Measurements from ENCODE around the gene CLDN14. TPM values are rescaled to one million over a fixed set of nuclear protein-coding genes. Genes with fewer than 3 reads are reported as not detected.

The CLDN14 gene
- total and polyA plus RNA-seq, 8 donors: 0.38 to 3.3 (median 0.92) TPM

DNA sequence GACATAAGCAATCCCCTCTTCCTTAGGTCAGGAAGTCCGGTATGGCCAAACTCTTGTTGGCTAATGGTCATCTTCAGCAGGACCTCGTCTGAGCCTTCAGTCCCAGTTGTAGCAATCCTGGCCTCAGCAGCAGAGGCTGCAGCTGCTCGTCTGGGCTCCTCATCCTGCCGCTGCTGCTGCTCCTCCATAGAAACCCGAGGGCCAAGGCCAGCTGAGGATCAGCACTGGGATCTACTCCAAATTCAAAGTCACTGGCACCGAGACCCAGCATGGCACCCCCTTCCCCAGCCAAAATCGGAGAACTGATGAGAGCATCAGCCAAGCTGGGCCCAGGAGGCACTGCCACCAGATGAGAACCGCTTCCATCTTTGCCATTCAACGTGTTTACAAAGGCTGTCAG lies 6.3 kb upstream of the CLDN14 start:
- Histone ChIP-seq H3K27ac (no peak overlapping the region), H3K9me3 (no peaks in the 10 kb centered on the region), H3K4me1 (peaks cover 3 to 7% (median 4%) of the 10 kb centered on the region in 3 donors), H3K36me3 (no peaks in the 10 kb centered on the region), H3K27me3 (no peaks in the 10 kb centered on the region), H3K4me3 (no peak overlapping the region)
- DNase-seq: no peak
- no peak for ATAC-seq
- TF ChIP-seq, protein P1, sequence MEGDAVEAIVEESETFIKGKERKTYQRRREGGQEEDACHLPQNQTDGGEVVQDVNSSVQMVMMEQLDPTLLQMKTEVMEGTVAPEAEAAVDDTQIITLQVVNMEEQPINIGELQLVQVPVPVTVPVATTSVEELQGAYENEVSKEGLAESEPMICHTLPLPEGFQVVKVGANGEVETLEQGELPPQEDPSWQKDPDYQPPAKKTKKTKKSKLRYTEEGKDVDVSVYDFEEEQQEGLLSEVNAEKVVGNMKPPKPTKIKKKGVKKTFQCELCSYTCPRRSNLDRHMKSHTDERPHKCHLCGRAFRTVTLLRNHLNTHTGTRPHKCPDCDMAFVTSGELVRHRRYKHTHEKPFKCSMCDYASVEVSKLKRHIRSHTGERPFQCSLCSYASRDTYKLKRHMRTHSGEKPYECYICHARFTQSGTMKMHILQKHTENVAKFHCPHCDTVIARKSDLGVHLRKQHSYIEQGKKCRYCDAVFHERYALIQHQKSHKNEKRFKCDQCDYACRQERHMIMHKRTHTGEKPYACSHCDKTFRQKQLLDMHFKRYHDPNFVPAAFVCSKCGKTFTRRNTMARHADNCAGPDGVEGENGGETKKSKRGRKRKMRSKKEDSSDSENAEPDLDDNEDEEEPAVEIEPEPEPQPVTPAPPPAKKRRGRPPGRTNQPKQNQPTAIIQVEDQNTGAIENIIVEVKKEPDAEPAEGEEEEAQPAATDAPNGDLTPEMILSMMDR (IDR thresholded peaks at IDR 0.05): no peak
- intact Hi-C loops (cut with DNase I): no loop called here
- FAIRE-seq: no peak
- 84 to 85% methylated on average over 9 of the region's 9 CpGs for WGBS, 2 donors

- Histone ChIP-seq H3K4me3 (no peak overlapping the region), H3K27me3 (no peaks in the 10 kb centered on the region), H3K9me3 (no peaks in the 10 kb centered on the region), H3K36me3 (no peaks in the 10 kb centered on the region), H3K27ac (no peak overlapping the region), H3K4me1 (peaks cover 4 to 7% (median 7%) of the 10 kb centered on the region in 3 donors)
- TF ChIP-seq, protein P1 (IDR thresholded peaks at IDR 0.05): no peak
- FAIRE-seq (no peak), ATAC-seq (no peak), DNase-seq (no peak)
- intact Hi-C loops (cut with DNase I): no loop called here
- 85 to 86% methylated on average over 7 of the region's 7 CpGs for WGBS, 2 donors
These were observed 5.6 kb upstream of the CLDN14 start for GRCh38 chr21:36485476-36485875.

- FAIRE-seq: no peak
- Histone ChIP-seq H3K4me1 (peaks cover 13 to 20% (median 17%) of the 10 kb centered on the region in 3 donors), H3K27me3 (no peaks in the 10 kb centered on the region), H3K27ac (no peak overlapping the region), H3K9me3 (no peaks in the 10 kb centered on the region), H3K36me3 (no peaks in the 10 kb centered on the region), H3K4me3 (no peak overlapping the region)
- 94 to 98% methylated on average over 10 of the region's 10 CpGs for WGBS, 2 donors
- no peak for DNase-seq
- ATAC-seq: no peak
- TF ChIP-seq, protein P1 (IDR thresholded peaks at IDR 0.05): no peak
- intact Hi-C loops (cut with DNase I): no loop called here
These were observed 3.2 kb upstream of the CLDN14 start for GRCh38 chr21:36483095-36483494.

GRCh38 chr21:36482673-36483072 lies 2.8 kb upstream of the CLDN14 start:
- WGBS, 2 donors: 82 to 87% methylated on average over 4 of the region's 4 CpGs

DNA sequence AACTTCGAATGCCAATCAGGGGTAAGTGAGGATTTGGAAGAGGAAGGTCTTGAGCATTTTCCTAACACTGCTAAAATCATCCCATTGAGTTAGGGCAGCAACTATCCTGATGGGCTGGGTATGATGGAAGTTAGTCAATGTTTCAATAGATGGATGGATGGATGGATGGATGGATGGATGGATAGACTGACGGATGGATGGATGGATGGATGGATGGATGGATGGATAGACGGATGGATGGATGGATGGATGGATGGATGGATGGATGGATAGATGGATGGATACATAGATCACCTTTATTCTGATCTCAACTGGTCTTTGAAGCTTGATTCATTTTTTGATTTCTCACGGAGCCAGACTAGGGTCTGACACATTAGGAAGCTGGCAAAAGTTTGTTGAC lies 2.3 kb upstream of the CLDN14 start:
- intact Hi-C loops (cut with DNase I): no loop called here
- no peak overlapping the region for H3K4me3 ChIP-seq
- no peak for ATAC-seq
- DNase-seq: no peak
- no peaks in the 10 kb centered on the region for H3K9me3 ChIP-seq
- TF ChIP-seq, protein P1 (IDR thresholded peaks at IDR 0.05): no peak
- FAIRE-seq: no peak
- peaks cover 13 to 20% (median 17%) of the 10 kb centered on the region in 3 donors for H3K4me1 ChIP-seq
- H3K36me3 ChIP-seq: no peaks in the 10 kb centered on the region
- no peaks in the 10 kb centered on the region for H3K27me3 ChIP-seq
- H3K27ac ChIP-seq: peak overlapping the region in 2 of 4 donors; percentile 15 to 22
- WGBS, 2 donors: 75% methylated on average over 4 of the region's 4 CpGs

More at GRCh38 chr21:36482673-36483072, 2.8 kb upstream of the CLDN14 start:
- Histone ChIP-seq H3K36me3 (no peaks in the 10 kb centered on the region), H3K4me1 (peaks cover 13 to 20% (median 17%) of the 10 kb centered on the region in 3 donors), H3K27me3 (no peaks in the 10 kb centered on the region), H3K4me3 (no peak overlapping the region), H3K27ac (no peak overlapping the region), H3K9me3 (no peaks in the 10 kb centered on the region)
- no peak for FAIRE-seq
- TF ChIP-seq, protein P1 (IDR thresholded peaks at IDR 0.05): no peak
- ATAC-seq: no peak
- no peak for DNase-seq
- intact Hi-C loops (cut with DNase I): no loop called here

All from pancreas (tissue), 10 donors.